ENCODE data around the gene PRKACA.

The PRKACA gene

GRCh38 chr19:14158276-14159023 lies 40.9 kb upstream of the PRKACA start:
- Histone ChIP-seq H3K36me3 (replicated peaks; ENCODE audit: insufficient read depth, low read length) (no peaks in the 10 kb centered on the region), H3K4me1 (ENCODE audit: low read length) (no peaks in the 10 kb centered on the region), H3K4me3 (ENCODE audit: low read length) (no peak overlapping the region)

DNA sequence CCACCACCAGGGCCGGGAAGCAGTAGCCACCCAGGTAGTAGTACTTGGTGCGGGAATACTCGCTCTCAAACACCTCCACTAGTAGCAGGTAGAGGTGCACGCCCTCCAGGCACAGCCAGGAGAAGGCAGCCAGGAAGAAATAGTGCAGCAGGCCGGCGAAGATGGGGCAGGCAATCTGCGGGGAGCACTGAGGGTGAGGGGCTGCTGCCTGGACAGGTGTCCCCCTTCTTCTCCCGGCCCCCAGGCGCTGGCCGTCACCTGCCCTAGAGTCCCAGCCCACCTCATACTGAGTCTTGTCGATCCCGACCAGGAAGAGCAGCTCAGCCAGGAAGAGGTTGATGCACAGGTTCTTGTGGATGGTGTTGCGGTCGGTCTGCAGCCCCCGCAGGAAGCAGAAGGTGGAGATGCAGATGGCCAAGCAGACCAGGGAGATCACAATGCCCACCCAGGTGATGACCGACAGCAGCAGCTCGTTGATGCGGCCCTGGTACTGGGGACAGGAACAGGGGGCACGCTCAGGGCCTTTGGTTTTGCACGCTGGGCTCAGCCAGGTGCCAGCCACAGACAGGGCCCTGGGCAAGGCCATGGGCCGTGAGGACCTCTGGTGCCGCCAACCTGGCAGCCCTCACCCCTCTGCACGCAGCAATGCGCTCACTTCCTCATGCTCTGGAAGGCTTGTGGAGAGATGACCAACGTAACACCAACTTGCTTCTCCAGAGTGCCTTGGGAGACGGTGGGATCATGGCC lies 39.6 kb upstream of the PRKACA start:
- no peaks in the 10 kb centered on the region for H3K4me1 ChIP-seq (ENCODE audit: low read length)
- H4K20me1 ChIP-seq (ENCODE audit: insufficient read depth, low read length), result no peaks in the 10 kb centered on the region
- H3K9me3 ChIP-seq (replicated peaks; ENCODE audit: insufficient read depth, low read length), result no peaks in the 10 kb centered on the region
- H3K4me3 ChIP-seq (ENCODE audit: low read length), result no peak overlapping the region
- no peaks in the 10 kb centered on the region for H3K79me2 ChIP-seq (ENCODE audit: low read length)
- no peak overlapping the region for H3K4me2 ChIP-seq (ENCODE audit: low read depth, low read length)
- H3F3A ChIP-seq (ENCODE audit: insufficient read depth, low read length), result no peaks in the 10 kb centered on the region
- TF ChIP-seq EZH2phosphoT487 (IDR thresholded peaks at IDR 0.05; ENCODE audit: low read length) (no peak), CTCF (IDR thresholded peaks at IDR 0.05; ENCODE audit: low read length) (no peak), EZH2 (optimal IDR thresholded peaks at IDR 0.05; ENCODE audit: low read depth, low read length) (no peak)
- DNase-seq, result no peak
- H3K36me3 ChIP-seq (replicated peaks; ENCODE audit: insufficient read depth, low read length), result no peaks in the 10 kb centered on the region
- peaks cover 39% of the 10 kb centered on the region for H3K27me3 ChIP-seq (replicated peaks; ENCODE audit: insufficient read depth, low read length)
- no peak overlapping the region for H3K9ac ChIP-seq (ENCODE audit: low read length)
- no peak overlapping the region for H3K27ac ChIP-seq (ENCODE audit: low read length)
- no peaks in the 10 kb centered on the region for H3K9me2 ChIP-seq (replicated peaks; ENCODE audit: insufficient read depth, low read length)
- H2AFZ ChIP-seq (ENCODE audit: low read length), result no peak overlapping the region

More at GRCh38 chr19:14158276-14159023, 40.9 kb upstream of the PRKACA start:
- no peak overlapping the region for H3K4me2 ChIP-seq (ENCODE audit: low read depth, low read length)
- H3K79me2 ChIP-seq (ENCODE audit: low read length), result no peaks in the 10 kb centered on the region
- TF ChIP-seq CTCF (IDR thresholded peaks at IDR 0.05; ENCODE audit: low read length) (no peak), EZH2phosphoT487 (IDR thresholded peaks at IDR 0.05; ENCODE audit: low read length) (no peak), EZH2 (optimal IDR thresholded peaks at IDR 0.05; ENCODE audit: low read depth, low read length) (no peak)
- H3K27ac ChIP-seq (ENCODE audit: low read length), result no peak overlapping the region
- H4K20me1 ChIP-seq (ENCODE audit: insufficient read depth, low read length), result no peaks in the 10 kb centered on the region
- no peak overlapping the region for H3K9ac ChIP-seq (ENCODE audit: low read length)
- H3K27me3 ChIP-seq (replicated peaks; ENCODE audit: insufficient read depth, low read length), result peaks cover 44% of the 10 kb centered on the region
- no peaks in the 10 kb centered on the region for H3F3A ChIP-seq (ENCODE audit: insufficient read depth, low read length)
- no peaks in the 10 kb centered on the region for H3K9me3 ChIP-seq (replicated peaks; ENCODE audit: insufficient read depth, low read length)
- H2AFZ ChIP-seq (ENCODE audit: low read length), result no peak overlapping the region
- DNase-seq, result no peak
- no peaks in the 10 kb centered on the region for H3K9me2 ChIP-seq (replicated peaks; ENCODE audit: insufficient read depth, low read length)

- Histone ChIP-seq H3K27me3 (replicated peaks; ENCODE audit: insufficient read depth, low read length) (peaks cover 29% of the 10 kb centered on the region), H3K27ac (ENCODE audit: low read length) (no peak overlapping the region), H2AFZ (ENCODE audit: low read length) (no peak overlapping the region), H3F3A (ENCODE audit: insufficient read depth, low read length) (no peaks in the 10 kb centered on the region), H4K20me1 (ENCODE audit: insufficient read depth, low read length) (no peaks in the 10 kb centered on the region), H3K9ac (ENCODE audit: low read length) (no peak overlapping the region), H3K4me1 (ENCODE audit: low read length) (no peaks in the 10 kb centered on the region), H3K4me3 (ENCODE audit: low read length) (no peak overlapping the region), H3K9me2 (replicated peaks; ENCODE audit: insufficient read depth, low read length) (no peaks in the 10 kb centered on the region), H3K4me2 (ENCODE audit: low read depth, low read length) (no peak overlapping the region), H3K79me2 (ENCODE audit: low read length) (no peaks in the 10 kb centered on the region), H3K36me3 (replicated peaks; ENCODE audit: insufficient read depth, low read length) (no peaks in the 10 kb centered on the region), H3K9me3 (replicated peaks; ENCODE audit: insufficient read depth, low read length) (no peaks in the 10 kb centered on the region)
- TF ChIP-seq CTCF (IDR thresholded peaks at IDR 0.05; ENCODE audit: low read length), result no peak
- TF ChIP-seq EZH2phosphoT487 (IDR thresholded peaks at IDR 0.05; ENCODE audit: low read length), result no peak
- no peak for TF ChIP-seq EZH2 (optimal IDR thresholded peaks at IDR 0.05; ENCODE audit: low read depth, low read length)
- DNase-seq, result no peak
Observed at GRCh38 chr19:14156122-14156521, 38.6 kb upstream of the PRKACA start.
